ENCODE results near the gene AKAP3.

The AKAP3 gene
- 1.9 reads per million, percentile 2 among the genes with 10 or more reads in this experiment for total RNA-seq

- peak; percentile 72 for DNase-seq
These were observed at the start of gene AKAP3, which contains the start of gene NDUFA9 for GRCh38 chr12:4648501-4649357. TSS of gene AKAP3 (minus strand) at chr12:4649051. CDS start at chr12:4638196, 10,855 bp downstream. TSS of gene NDUFA9 (plus strand) at chr12:4649114. CDS start at chr12:4649127, 13 bp downstream.

GRCh38 chr12:4690760-4691159 is 41.9 kb upstream of the AKAP3 start:
- DNase-seq = no peak

GRCh38 chr12:4685317-4685716 is 36.5 kb upstream of the AKAP3 start:
- DNase-seq = no peak

- DNase-seq = no peak
These were observed 32.9 kb upstream of the AKAP3 start for GRCh38 chr12:4681732-4682131.

- no peak for DNase-seq
These were observed 30.9 kb upstream of the AKAP3 start for GRCh38 chr12:4679711-4680110.

GRCh38 chr12:4665236-4665635 is 16.4 kb upstream of the AKAP3 start:
- DNase-seq = no peak

- DNase-seq = no peak
These were observed 15.2 kb upstream of the AKAP3 start for GRCh38 chr12:4663971-4664505.

GRCh38 chr12:4653691-4654090 is 4.8 kb upstream of the AKAP3 start:
- DNase-seq = no peak

- no peak for DNase-seq
These were observed 4.4 kb upstream of the AKAP3 start for GRCh38 chr12:4653257-4653656.

- no peak for DNase-seq
These were observed 459 bp upstream of the AKAP3 start for GRCh38 chr12:4649358-4649661.

GRCh38 chr12:4648104-4648500 is 749 bp downstream of the AKAP3 start:
- no peak for DNase-seq

- no peak for DNase-seq
These were observed 3.8 kb downstream of the AKAP3 start for GRCh38 chr12:4645023-4645422.

GRCh38 chr12:4643747-4644146 is 5.1 kb downstream of the AKAP3 start:
- DNase-seq = no peak

GRCh38 chr12:4630262-4630661 is 18.6 kb downstream of the AKAP3 start:
- DNase-seq = no peak

- DNase-seq = no peak
These were observed 20.4 kb downstream of the AKAP3 start for GRCh38 chr12:4628406-4628805.

- DNase-seq = no peak
These were observed 22.3 kb downstream of the AKAP3 start for GRCh38 chr12:4626543-4626942.

- no peak for DNase-seq
These were observed 27.3 kb downstream of the AKAP3 start for GRCh38 chr12:4621511-4621910.

- no peak for DNase-seq
These were observed 33.2 kb downstream of the AKAP3 start for GRCh38 chr12:4615667-4616066.

GRCh38 chr12:4610481-4610880 is 38.4 kb downstream of the AKAP3 start:
- no peak for DNase-seq

GRCh38 chr12:4609071-4609470 is 39.8 kb downstream of the AKAP3 start:
- DNase-seq = no peak

GRCh38 chr12:4607056-4607455 is 41.8 kb downstream of the AKAP3 start:
- DNase-seq = no peak

GRCh38 chr12:4604684-4605193 is 44.1 kb downstream of the AKAP3 start:
- DNase-seq = peak; percentile 68

GRCh38 chr12:4603946-4604345 is 44.9 kb downstream of the AKAP3 start:
- no peak for DNase-seq

GRCh38 chr12:4603421-4603820 is 45.4 kb downstream of the AKAP3 start:
- DNase-seq = no peak
